ENCODE results near the gene ECI1.

Gene ECI1

GRCh38 chr16:2232094-2232990 lies 19.0 kb downstream of the ECI1 start:
- no peak for DNase-seq

GRCh38 chr16:2231016-2231931 lies 20.1 kb downstream of the ECI1 start:
- no peak for DNase-seq

- no peak for DNase-seq
Measured at GRCh38 chr16:2230376-2230775, 21.0 kb downstream of the ECI1 start.

GRCh38 chr16:2229632-2230250 lies 21.6 kb downstream of the ECI1 start:
- no peak for DNase-seq

GRCh38 chr16:2229091-2229490 lies 22.3 kb downstream of the ECI1 start:
- no peak for DNase-seq

GRCh38 chr16:2228161-2228824 lies 23.1 kb downstream of the ECI1 start:
- DNase-seq = no peak

GRCh38 chr16:2226918-2227317 lies 24.5 kb downstream of the ECI1 start:
- DNase-seq = no peak

GRCh38 chr16:2226245-2226793 lies 25.1 kb downstream of the ECI1 start:
- DNase-seq = no peak

GRCh38 chr16:2223942-2224486 lies 27.4 kb downstream of the ECI1 start:
- DNase-seq = no peak

GRCh38 chr16:2223221-2223941 lies 28.0 kb downstream of the ECI1 start, which contains the start of gene E4F1:
TSS of gene E4F1 (plus strand) at chr16:2223591. CDS start at chr16:2223614, 23 bp downstream.
- peak; percentile 93 for DNase-seq

GRCh38 chr16:2216330-2216729 lies 35.1 kb downstream of the ECI1 start:
- DNase-seq = no peak

- DNase-seq = no peak
Measured at GRCh38 chr16:2214719-2214968, 36.7 kb downstream of the ECI1 start, which contains the start of gene PGP. TSS of gene PGP (minus strand) at chr16:2214840. CDS start at chr16:2214777, 63 bp downstream.

- DNase-seq = no peak
Measured at GRCh38 chr16:2213817-2214718, 37.3 kb downstream of the ECI1 start.

- DNase-seq = no peak
Measured at GRCh38 chr16:2212362-2213324, 38.7 kb downstream of the ECI1 start.

- no peak for DNase-seq
Measured at GRCh38 chr16:2211923-2212347, 39.5 kb downstream of the ECI1 start.

GRCh38 chr16:2210386-2211365 lies 40.7 kb downstream of the ECI1 start, which contains the start of gene BRICD5:
TSS of gene BRICD5 (minus strand) at chr16:2210863. CDS start at chr16:2210833, 30 bp downstream.
- DNase-seq = no peak

GRCh38 chr16:2210009-2210332 lies 41.4 kb downstream of the ECI1 start:
- no peak for DNase-seq
